Measurements from ENCODE around the gene VEGFC. TPM values are rescaled to one million over a fixed set of nuclear protein-coding genes. Genes with fewer than 3 reads are reported as not detected.
A peak's percentile ranks its signal among the peaks of the same experiment; 100 is the strongest.

VEGFC gene
- total RNA-seq, 1 donor from 2014 or later = 20.3 TPM

DNA sequence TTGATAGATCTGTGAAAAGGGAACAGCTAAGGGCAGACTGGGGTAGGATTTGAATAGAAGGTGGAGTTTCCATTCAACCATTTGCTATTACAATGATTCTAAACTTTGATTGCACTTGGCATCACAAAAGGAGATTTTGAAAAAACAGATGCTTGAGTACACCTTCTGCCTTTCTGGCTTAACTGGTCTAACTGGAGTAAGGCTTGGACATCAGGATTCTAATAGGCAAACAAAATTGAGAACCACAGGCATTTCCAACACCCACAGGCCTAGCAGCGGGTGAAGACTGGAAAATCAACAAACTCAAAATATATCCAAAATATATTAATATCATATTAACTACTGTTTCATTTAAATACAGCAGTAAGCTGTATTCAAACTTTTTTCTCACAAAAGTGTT is 1.9 kb upstream of the VEGFC start:
- no peaks in the 10 kb centered on the region for H3K9me3 ChIP-seq (ENCODE audit: insufficient read depth, low read depth, low read length)
- H4K20me1 ChIP-seq (ENCODE audit: insufficient read depth, low read length) = peaks cover 5% of the 10 kb centered on the region
- DNase-seq (ENCODE audit: low read depth) (no peak), FAIRE-seq (no peak)
- no peak overlapping the region for H3K4me3 ChIP-seq (ENCODE audit: insufficient read depth, low read depth, low read length)
- H3K36me3 Mint-ChIP-seq (ENCODE audit: low read depth, unreplicated experiment) = peaks cover 2% of the 10 kb centered on the region
- no peak overlapping the region for H3K4me3 Mint-ChIP-seq (ENCODE audit: unreplicated experiment)
- TF ChIP-seq, protein P1, sequence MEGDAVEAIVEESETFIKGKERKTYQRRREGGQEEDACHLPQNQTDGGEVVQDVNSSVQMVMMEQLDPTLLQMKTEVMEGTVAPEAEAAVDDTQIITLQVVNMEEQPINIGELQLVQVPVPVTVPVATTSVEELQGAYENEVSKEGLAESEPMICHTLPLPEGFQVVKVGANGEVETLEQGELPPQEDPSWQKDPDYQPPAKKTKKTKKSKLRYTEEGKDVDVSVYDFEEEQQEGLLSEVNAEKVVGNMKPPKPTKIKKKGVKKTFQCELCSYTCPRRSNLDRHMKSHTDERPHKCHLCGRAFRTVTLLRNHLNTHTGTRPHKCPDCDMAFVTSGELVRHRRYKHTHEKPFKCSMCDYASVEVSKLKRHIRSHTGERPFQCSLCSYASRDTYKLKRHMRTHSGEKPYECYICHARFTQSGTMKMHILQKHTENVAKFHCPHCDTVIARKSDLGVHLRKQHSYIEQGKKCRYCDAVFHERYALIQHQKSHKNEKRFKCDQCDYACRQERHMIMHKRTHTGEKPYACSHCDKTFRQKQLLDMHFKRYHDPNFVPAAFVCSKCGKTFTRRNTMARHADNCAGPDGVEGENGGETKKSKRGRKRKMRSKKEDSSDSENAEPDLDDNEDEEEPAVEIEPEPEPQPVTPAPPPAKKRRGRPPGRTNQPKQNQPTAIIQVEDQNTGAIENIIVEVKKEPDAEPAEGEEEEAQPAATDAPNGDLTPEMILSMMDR (IDR thresholded peaks at IDR 0.05; ENCODE audit: insufficient read depth, low read depth, low read length) = no peak
- no peak for TF ChIP-seq EZH2 (IDR thresholded peaks at IDR 0.05; ENCODE audit: insufficient read depth, low read length)
- H3K27ac ChIP-seq (ENCODE audit: low read depth, low read length) = peak overlapping the region; percentile 62
- H3K27ac Mint-ChIP-seq (ENCODE audit: unreplicated experiment) = no peak overlapping the region
- no peaks in the 10 kb centered on the region for H3K36me3 ChIP-seq (ENCODE audit: insufficient read depth, low read length)
- peak overlapping the region; percentile 37 for H3K9ac ChIP-seq (ENCODE audit: low read length)
- peaks cover 6% of the 10 kb centered on the region for H3K4me1 Mint-ChIP-seq (ENCODE audit: low read depth, unreplicated experiment)
- H3K4me2 ChIP-seq (ENCODE audit: low read length) = peak overlapping the region; percentile 63
- H3K27me3 ChIP-seq (ENCODE audit: insufficient read depth, low read length) = no peaks in the 10 kb centered on the region
- no peak overlapping the region for H2AFZ ChIP-seq (ENCODE audit: low read depth, low read length)
- peaks cover 3% of the 10 kb centered on the region for H3K27me3 Mint-ChIP-seq (ENCODE audit: low read depth, unreplicated experiment)
- H3K79me2 ChIP-seq (ENCODE audit: insufficient read depth, low read length) = peaks cover 24% of the 10 kb centered on the region
- peaks cover 22% of the 10 kb centered on the region for H3K4me1 ChIP-seq (ENCODE audit: insufficient read depth, low read length)
- no peaks in the 10 kb centered on the region for H3K9me3 Mint-ChIP-seq (ENCODE audit: unreplicated experiment)

DNA sequence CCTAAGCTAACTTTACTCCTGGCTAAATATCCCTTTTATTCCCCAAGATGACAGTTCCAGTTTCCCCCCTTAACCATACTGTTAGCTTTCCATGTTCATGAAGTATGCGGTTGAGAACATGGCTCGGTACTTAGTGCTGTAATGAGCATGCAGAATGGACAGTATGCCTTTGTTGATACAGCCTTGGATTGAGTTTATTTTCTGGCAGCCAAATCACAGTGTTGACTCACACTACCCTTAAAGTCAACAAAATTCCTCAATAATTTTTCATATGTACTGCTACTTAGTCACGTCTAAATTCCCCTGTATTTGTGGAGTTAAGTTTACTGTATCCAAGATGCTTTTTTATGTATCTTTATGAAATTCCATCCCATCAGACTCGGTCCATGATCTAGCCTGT is 1.4 kb upstream of the VEGFC start:
- H2AFZ ChIP-seq (ENCODE audit: low read depth, low read length) = no peak overlapping the region
- peaks cover 5% of the 10 kb centered on the region for H4K20me1 ChIP-seq (ENCODE audit: insufficient read depth, low read length)
- peak overlapping the region; percentile 62 for H3K27ac ChIP-seq (ENCODE audit: low read depth, low read length)
- H3K4me1 Mint-ChIP-seq (ENCODE audit: low read depth, unreplicated experiment) = peaks cover 8% of the 10 kb centered on the region
- H3K4me1 ChIP-seq (ENCODE audit: insufficient read depth, low read length) = peaks cover 22% of the 10 kb centered on the region
- DNase-seq (ENCODE audit: low read depth) (peak; percentile 96), FAIRE-seq (peak; percentile 97)
- H3K36me3 Mint-ChIP-seq (ENCODE audit: low read depth, unreplicated experiment) = no peaks in the 10 kb centered on the region
- TF ChIP-seq, protein P1 (IDR thresholded peaks at IDR 0.05; ENCODE audit: insufficient read depth, low read depth, low read length) = no peak
- TF ChIP-seq EZH2 (IDR thresholded peaks at IDR 0.05; ENCODE audit: insufficient read depth, low read length) = no peak
- H3K9me3 ChIP-seq (ENCODE audit: insufficient read depth, low read depth, low read length) = no peaks in the 10 kb centered on the region
- peak overlapping the region; percentile 18 for H3K4me3 Mint-ChIP-seq (ENCODE audit: unreplicated experiment)
- H3K27me3 ChIP-seq (ENCODE audit: insufficient read depth, low read length) = no peaks in the 10 kb centered on the region
- peak overlapping the region; percentile 68 for H3K9ac ChIP-seq (ENCODE audit: low read length)
- H3K4me2 ChIP-seq (ENCODE audit: low read length) = peak overlapping the region; percentile 63
- H3K27me3 Mint-ChIP-seq (ENCODE audit: low read depth, unreplicated experiment) = peaks cover 3% of the 10 kb centered on the region
- no peaks in the 10 kb centered on the region for H3K36me3 ChIP-seq (ENCODE audit: insufficient read depth, low read length)
- peaks cover 29% of the 10 kb centered on the region for H3K79me2 ChIP-seq (ENCODE audit: insufficient read depth, low read length)
- H3K9me3 Mint-ChIP-seq (ENCODE audit: unreplicated experiment) = no peaks in the 10 kb centered on the region
- H3K27ac Mint-ChIP-seq (ENCODE audit: unreplicated experiment) = no peak overlapping the region
- no peak overlapping the region for H3K4me3 ChIP-seq (ENCODE audit: insufficient read depth, low read depth, low read length)

DNA sequence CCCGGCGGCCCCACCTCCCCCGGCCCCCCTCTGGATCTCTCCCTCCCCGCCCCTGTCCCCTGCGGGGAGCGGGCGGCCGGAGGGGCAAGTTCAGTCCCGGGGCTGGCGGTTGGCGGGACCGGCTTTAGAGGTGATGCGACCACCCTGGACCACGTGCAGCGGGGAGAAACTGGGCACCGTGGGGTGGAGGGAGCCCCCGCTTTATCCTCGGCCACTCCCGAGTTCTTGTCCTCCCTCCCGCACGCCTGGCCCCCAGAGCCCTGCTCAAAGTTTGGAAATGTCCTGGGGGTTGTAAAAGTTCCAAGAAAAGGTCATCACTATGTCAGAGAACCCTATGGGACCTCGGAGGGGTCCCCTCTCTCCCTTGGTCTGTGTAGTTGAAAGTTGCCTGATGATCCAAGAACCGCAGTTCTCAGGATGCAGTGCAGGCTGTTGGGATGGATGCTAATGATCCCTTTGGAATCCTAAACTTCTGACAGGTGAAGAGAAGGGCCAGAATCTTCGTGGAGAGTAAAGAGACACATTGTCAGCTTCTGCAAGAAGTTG is 411 bp upstream of the VEGFC start:
- Histone ChIP-seq H3K36me3 (ENCODE audit: insufficient read depth, low read length) (no peaks in the 10 kb centered on the region), H3K9ac (ENCODE audit: low read length) (peak overlapping the region; percentile 68), H3K4me2 (ENCODE audit: low read length) (peak overlapping the region; percentile 63), H3K27ac (ENCODE audit: low read depth, low read length) (peak overlapping the region; percentile 49), H4K20me1 (ENCODE audit: insufficient read depth, low read length) (peaks cover 5% of the 10 kb centered on the region), H3K4me3 (ENCODE audit: insufficient read depth, low read depth, low read length) (peak overlapping the region; percentile 37), H2AFZ (ENCODE audit: low read depth, low read length) (peak overlapping the region; percentile 39), H3K9me3 (ENCODE audit: insufficient read depth, low read depth, low read length) (no peaks in the 10 kb centered on the region), H3K79me2 (ENCODE audit: insufficient read depth, low read length) (peaks cover 39% of the 10 kb centered on the region), H3K27me3 (ENCODE audit: insufficient read depth, low read length) (no peaks in the 10 kb centered on the region), H3K4me1 (ENCODE audit: insufficient read depth, low read length) (peaks cover 22% of the 10 kb centered on the region)
- TF ChIP-seq, protein P1 (IDR thresholded peaks at IDR 0.05; ENCODE audit: insufficient read depth, low read depth, low read length) = no peak
- no peak for TF ChIP-seq EZH2 (IDR thresholded peaks at IDR 0.05; ENCODE audit: insufficient read depth, low read length)
- DNase-seq (ENCODE audit: low read depth) = no peak
- no peaks in the 10 kb centered on the region for H3K36me3 Mint-ChIP-seq (ENCODE audit: low read depth, unreplicated experiment)
- no peaks in the 10 kb centered on the region for H3K9me3 Mint-ChIP-seq (ENCODE audit: unreplicated experiment)
- H3K4me1 Mint-ChIP-seq (ENCODE audit: low read depth, unreplicated experiment) = peaks cover 8% of the 10 kb centered on the region
- H3K4me3 Mint-ChIP-seq (ENCODE audit: unreplicated experiment) = peak overlapping the region; percentile 74
- FAIRE-seq = no peak
- H3K27ac Mint-ChIP-seq (ENCODE audit: unreplicated experiment) = peak overlapping the region; percentile 24
- peaks cover 3% of the 10 kb centered on the region for H3K27me3 Mint-ChIP-seq (ENCODE audit: low read depth, unreplicated experiment)
